A549 treated with Hydrocortisone at 1 μM for 4 hours (cell line): ENCODE data around the gene HERC4. TPM values are rescaled to one million over a fixed set of nuclear protein-coding genes. Genes with fewer than 3 reads are reported as not detected.

ENCODE experiments used
- total RNA-seq: library from RNA; stranded (reverse); fragments of 200-300 nt; extraction: Qiagen RNA extraction; gene quantifications from 5 replicates; pipeline ENCODE4 v1.2.3, GENCODE V29; 2022

The HERC4 gene
- total RNA-seq: 23.6 to 37.3 TPM (median 26.9 TPM) in 5 replicates

GRCh38 chr10:68074775-68075549 lies at the start of gene HERC4:
Gene HERC4 (minus strand): TSS chr10:68075283. CDS start chr10:68073108, 2,175 bp downstream.

GRCh38 chr10:68109331-68109730 lies 34.2 kb upstream of the HERC4 start, which contains the start of gene MYPN:
Gene MYPN (plus strand): TSS chr10:68109488. CDS start chr10:68121439, 11,951 bp downstream.

GRCh38 chr10:67884313-67884841 lies 190.7 kb downstream of the HERC4 start, which contains the start of gene SIRT1:
Gene SIRT1 (plus strand): TSS chr10:67884656. CDS start chr10:67884722, 66 bp downstream.

Other genes with a start within 250 kb of the HERC4 start
- gene DNAJC12, start 237.1 kb downstream of the HERC4 start, total RNA-seq: 47.0 to 62.1 TPM (median 57.0 TPM) in 5 replicates
- 16.4 to 22.5 TPM (median 17.3 TPM) in 5 replicates for gene SIRT1, start 190.6 kb downstream of the HERC4 start, total RNA-seq
- gene MYPN, start 34.2 kb upstream of the HERC4 start, total RNA-seq: 2.2 to 2.9 TPM (median 2.6 TPM) in 5 replicates
- gene ATOH7, start 156.8 kb upstream of the HERC4 start, total RNA-seq: 0.10 to 0.27 TPM (median 0.22 TPM) in 5 replicates